Measurements from ENCODE around the gene PKHD1.
"Not testable (repeated sequence)": the region's sequence is repeated elsewhere in the genome, so short reads cannot be mapped to it uniquely, and the experiment has no call there.

PKHD1 gene

GRCh38 chr6:52041134-52041533, 46.3 kb downstream of the PKHD1 start:
- DNase-seq: no peak

DNA sequence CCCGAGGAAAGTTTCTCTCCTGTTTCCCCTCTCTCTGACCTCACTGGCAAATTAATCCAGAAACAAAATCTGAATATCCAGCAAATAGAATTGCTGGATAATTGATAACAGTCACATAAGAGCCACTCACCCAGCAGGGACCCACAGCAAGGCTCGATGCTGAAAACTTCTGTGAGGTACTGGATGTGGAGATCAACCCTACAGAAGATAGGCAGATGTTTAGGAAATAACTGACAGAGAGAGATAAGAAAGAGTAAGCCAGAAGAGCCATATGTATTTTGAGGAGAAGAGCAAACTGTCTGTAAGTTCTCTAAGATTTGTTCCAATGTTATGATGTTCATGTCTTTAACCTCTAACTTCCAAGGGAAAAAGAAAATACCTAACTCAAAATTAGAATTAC, 59.7 kb downstream of the PKHD1 start:
- no peak for DNase-seq

DNA sequence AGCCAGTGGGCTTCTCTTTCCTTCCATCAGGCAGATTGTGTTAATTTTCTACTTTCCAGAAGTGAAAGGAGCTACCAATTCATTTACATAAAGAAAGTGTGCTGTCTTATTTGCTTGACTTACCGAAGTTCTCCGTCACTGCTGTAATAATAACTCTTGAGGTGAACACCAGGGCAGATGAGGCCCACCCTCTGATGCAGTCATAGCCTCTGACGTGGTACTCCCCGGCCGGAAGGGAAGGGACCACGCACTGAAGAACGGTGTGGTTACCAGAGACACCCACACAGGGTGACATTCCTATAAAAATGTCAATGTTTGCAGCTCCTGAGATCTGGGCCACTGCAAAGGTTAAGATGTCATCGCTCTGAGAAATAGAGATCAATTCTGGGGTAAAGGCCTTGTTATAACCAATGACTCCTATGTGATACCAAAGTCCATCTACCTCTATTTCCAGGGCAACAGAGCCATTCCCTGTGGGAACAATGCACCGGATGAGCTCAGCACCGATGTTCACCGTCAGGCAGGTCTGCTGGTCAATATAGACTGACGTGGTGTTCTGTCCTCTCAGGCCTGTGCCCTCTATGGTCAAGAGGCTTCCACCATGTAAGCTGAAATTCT, 62.9 kb downstream of the PKHD1 start:
- DNase-seq: no peak

DNA sequence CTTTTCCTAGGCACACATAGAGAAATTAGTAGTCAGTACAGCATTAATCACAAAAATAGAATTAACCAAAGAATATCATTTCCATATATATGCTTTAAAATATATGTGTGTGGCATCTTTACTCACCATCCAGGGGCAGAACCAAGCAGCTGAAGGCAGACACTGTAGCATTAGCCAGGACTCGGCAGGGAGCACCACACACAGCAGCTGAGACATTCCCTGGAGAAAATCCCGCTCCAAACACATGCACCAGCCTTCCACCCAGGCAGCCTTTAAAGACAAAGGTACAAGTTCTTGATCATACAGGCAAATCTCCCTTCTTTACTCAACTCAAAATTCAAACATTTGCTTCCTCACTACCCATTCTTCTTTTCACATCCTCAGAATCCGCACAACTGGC, 64.7 kb downstream of the PKHD1 start:
- DNase-seq: no peak

- DNase-seq: no peak
Observed at GRCh38 chr6:52020945-52021570, 66.4 kb downstream of the PKHD1 start.

DNA sequence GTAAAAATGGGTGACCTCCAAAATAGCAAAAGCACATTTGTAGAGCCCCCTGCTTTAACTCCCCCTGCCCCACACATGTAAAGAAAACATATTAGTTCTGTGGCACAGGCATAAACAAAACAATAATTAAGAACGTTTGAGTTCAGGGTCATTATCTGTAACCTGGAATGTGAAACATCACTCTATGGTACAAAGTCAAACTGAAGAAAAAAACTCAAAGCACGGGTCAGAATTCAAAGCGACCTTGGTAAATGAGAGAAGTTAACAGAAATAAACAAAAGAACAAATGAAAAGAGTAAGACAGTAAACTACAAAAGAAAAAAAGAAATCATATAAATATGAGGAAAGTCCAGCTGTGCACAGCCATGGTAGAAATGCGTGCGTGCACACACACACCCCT, 67.5 kb downstream of the PKHD1 start:
- DNase-seq: no peak

GRCh38 chr6:52019092-52019491, 68.3 kb downstream of the PKHD1 start:
- no peak for DNase-seq

GRCh38 chr6:52016915-52017748, 70.3 kb downstream of the PKHD1 start:
- DNase-seq: no peak

- no peak for DNase-seq
Observed at GRCh38 chr6:52015953-52016352, 71.5 kb downstream of the PKHD1 start.

DNA sequence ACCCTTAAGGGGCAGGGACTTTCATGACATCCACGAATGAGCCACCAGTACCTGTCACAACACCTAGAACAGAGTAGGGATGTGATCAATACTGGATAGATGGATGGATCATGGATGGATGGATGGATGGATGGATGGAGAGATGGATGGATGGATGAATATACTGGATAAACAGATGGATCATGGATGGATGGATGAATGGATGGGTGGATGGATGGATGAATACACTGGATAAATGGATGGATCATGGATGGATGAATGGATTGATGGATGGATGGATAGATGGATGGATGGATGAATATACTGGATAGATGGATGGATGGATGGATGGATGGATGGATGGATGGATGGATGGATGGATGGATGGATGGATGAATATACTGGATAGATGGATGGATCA, 73.0 kb downstream of the PKHD1 start:
- DNase-seq: no peak

DNA sequence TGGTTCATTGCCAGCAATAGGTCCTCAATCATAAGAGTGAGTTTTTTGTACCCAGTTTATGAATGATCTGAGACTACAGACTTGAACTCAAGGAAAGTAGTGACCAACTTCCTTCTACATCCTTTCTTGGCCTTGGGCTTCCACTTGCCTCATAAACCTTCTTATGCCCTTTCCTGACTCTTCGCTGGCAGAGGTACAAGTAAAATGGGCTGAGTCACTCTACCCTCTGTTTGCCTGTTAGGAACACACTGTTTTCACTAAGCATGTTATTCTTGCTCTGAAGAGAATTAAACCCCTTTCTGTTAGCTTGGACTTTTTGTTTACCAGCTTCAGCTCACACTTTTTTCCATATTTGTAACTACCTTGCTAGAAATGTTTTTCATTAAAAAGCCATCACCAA, 74.4 kb downstream of the PKHD1 start:
- no peak for DNase-seq

DNA sequence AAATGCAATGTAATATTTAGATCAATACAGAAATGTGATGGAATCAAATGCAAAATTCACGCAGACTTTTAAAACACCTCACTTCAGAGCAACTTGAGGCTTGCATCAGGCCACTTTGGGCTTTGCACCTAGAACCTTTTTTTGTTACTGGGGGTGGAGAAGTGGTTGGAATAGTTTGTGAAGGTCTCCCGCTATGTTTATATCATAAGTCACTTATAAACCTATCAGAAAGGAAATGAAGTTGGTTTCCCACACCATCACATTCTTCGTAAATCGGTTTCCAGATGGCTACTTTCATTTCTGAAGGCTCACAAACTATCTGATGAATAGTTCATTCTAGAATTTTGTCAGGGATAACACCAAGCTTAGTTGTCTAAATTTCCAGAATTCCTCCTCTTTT, 74.8 kb downstream of the PKHD1 start:
- DNase-seq: no peak

GRCh38 chr6:52010806-52011205, 76.6 kb downstream of the PKHD1 start:
- DNase-seq: no peak

DNA sequence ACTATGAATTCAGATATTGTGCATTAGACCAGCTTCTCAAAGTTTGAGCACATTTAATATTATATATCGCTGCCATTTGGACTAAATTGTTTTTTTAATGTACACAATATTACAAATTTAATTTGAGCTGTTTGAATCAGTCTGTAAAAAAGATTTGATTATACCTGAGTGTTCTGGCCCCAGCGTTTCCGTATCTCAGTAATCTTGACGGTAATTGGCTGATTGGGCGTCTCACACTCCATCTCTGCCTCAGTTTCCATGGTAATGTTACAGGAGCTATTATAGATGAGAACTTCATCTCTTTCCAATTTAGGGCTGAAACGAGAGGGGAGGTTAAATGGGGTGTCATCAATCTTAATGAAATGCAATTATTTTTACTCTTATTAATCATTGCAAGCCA, 77.3 kb downstream of the PKHD1 start:
- no peak for DNase-seq

DNA sequence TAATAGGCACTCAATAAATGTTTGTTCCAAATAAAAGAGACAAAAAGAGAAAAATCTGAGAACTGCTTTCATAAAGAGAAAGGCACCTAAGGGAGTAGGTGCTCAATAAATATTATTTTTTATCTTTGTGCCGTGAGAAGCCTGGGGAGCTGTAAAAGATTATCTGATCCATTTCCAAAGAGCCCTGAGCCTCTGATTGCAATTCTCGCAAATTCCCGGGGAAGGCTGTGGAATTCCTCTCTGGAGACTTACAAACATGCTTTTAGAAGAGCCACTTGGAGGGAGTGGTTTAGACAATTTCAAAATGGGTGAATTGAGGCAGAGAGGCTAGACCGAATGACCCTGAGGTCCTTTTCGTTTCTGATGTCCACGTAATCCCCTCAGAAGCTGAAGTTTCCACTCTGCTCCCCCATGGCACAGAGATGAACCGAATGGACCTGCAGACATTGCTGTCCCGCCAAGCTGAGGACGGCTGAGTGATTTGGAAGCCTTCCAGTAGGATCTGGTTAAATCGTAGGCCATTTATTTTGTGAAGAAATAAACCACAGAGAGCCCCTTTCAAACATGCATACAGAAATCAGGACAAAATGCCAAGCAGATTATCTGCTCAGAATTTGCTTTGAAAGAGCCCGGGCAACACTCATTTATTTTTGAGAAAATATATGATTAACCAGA, 77.8 kb downstream of the PKHD1 start:
- no peak for DNase-seq

GRCh38 chr6:52000064-52000463, 87.3 kb downstream of the PKHD1 start:
- DNase-seq: no peak

- DNase-seq: no peak
Observed at GRCh38 chr6:51996296-51996947, 91.0 kb downstream of the PKHD1 start.

DNA sequence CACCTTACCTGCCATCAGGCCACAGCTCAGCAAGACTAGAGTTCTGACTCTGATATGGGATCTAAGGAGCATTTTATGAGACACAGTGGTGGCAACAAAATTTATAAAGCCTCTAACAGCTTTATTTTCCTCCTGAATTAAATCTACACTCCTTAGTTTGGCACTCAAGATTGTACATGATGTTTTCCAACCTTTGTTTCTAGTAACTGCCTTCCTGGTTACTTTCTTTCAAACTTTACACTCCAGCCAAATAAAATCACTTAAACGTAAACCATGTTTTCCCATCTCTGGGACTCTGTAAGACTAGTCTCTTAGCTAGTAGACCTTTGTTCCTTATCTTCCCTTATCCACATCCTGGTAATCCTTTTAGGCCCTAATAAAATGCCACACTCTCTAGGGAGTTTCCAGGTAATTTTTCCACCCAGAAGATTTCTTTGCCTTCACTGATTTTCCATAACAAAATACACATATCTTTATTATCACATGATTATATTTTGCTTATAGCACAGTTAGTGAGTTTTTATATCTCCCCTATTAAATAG, 92.1 kb downstream of the PKHD1 start:
- no peak for DNase-seq

DNA sequence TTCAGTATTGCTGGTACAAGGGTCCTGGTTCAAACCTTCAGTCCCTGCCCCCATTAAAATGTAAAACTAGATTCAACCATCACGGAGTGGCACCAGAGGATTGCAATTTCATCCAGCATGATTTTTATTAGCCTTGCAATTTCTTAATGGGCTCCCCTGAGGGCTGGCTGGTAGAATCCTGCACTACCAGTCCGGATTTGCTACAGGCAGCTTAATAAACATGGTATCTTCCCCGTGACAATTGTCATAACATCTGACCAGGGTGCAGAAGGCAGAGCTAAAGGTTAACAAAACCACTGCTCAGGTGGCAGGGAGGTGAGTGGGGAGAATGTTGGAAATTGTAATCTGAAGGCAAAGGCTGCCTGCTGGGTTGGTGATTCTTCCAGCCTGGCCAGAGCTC, 94.5 kb downstream of the PKHD1 start:
- no peak for DNase-seq

GRCh38 chr6:51989789-51990188, 97.6 kb downstream of the PKHD1 start:
- no peak for DNase-seq

DNA sequence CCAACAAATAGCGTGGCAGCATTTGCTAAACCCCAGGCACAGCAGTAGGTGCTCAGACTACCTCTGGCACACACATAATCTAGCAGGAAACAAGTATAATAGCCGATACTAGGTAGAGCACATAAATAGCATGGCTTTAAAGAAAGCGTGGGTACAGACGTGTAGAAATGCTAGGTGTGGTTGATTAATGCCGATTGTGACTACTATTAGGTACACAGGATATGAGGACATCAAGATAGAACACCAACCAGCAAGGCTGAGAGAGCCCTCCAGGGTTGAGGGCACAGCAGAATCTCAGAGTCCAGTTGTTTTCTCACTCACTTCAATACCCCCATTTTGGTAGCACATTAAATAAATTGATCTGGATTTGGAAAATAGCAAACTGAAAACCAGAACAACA, 100.5 kb downstream of the PKHD1 start:
- DNase-seq: no peak

GRCh38 chr6:51983564-51983963, 103.8 kb downstream of the PKHD1 start:
- no peak for DNase-seq

GRCh38 chr6:51982695-51983094, 104.7 kb downstream of the PKHD1 start:
- not testable (repeated sequence) for DNase-seq
